HUES48 (cell line): ENCODE data around the gene POP4.

Experiments used
- H3K27ac ChIP-seq: one replicate; pipeline ENCODE4 v1.7.0; 2013; ENCODE audit warnings: low read depth, low read length, inconsistent platforms
- H3K27me3 ChIP-seq: 2 replicates; pipeline ENCODE4 v1.6.1; 2013; ENCODE audit warnings: mild to moderate bottlenecking, low read length; ENCODE audit not compliant: control insufficient read depth, insufficient read depth
- H3K36me3 ChIP-seq: 2 replicates; pipeline ENCODE4 v1.6.1; 2013; ENCODE audit warnings: low read length; ENCODE audit not compliant: control insufficient read depth, insufficient read depth
- H3K4me1 ChIP-seq: 2 replicates; pipeline ENCODE4 v1.6.1; 2013; ENCODE audit warnings: mild to moderate bottlenecking, low read length; ENCODE audit not compliant: control insufficient read depth, insufficient read depth
- H3K4me3 ChIP-seq: 2 replicates; pipeline ENCODE4 v1.5.1; 2013; ENCODE audit warnings: mild to moderate bottlenecking, low read depth, low read length
- H3K9ac ChIP-seq: 2 replicates; pipeline ENCODE4 v1.6.1; 2013; ENCODE audit warnings: mild to moderate bottlenecking, low read depth, low read length, moderate library complexity
- H3K9me3 ChIP-seq: 2 replicates; pipeline ENCODE4 v1.6.1; 2013; ENCODE audit warnings: low read length; ENCODE audit not compliant: control insufficient read depth, insufficient read depth

The POP4 gene

GRCh38 chr19:29577649-29577963, 28.5 kb upstream of the POP4 start:
- H3K4me1 ChIP-seq = peaks cover 15% of the 10 kb centered on the region
- H3K9ac ChIP-seq = no peak overlapping the region
- H3K36me3 ChIP-seq = no peaks in the 10 kb centered on the region
- H3K27ac ChIP-seq = no peak overlapping the region
- peaks cover 11% of the 10 kb centered on the region; the same call in 1 of the 2 replicates for H3K27me3 ChIP-seq
- no peaks in the 10 kb centered on the region for H3K9me3 ChIP-seq
- no peak overlapping the region for H3K4me3 ChIP-seq

- Histone ChIP-seq H3K27me3 (peaks cover 11% of the 10 kb centered on the region; the same call in 1 of the 2 replicates), H3K4me3 (no peak overlapping the region), H3K9me3 (no peaks in the 10 kb centered on the region), H3K9ac (no peak overlapping the region), H3K36me3 (no peaks in the 10 kb centered on the region), H3K4me1 (peaks cover 15% of the 10 kb centered on the region), H3K27ac (no peak overlapping the region)
Measured at GRCh38 chr19:29578349-29578748, 27.7 kb upstream of the POP4 start.

- Histone ChIP-seq H3K9me3 (no peaks in the 10 kb centered on the region), H3K27ac (no peak overlapping the region), H3K4me3 (no peak overlapping the region), H3K27me3 (peaks cover 11% of the 10 kb centered on the region; the same call in 1 of the 2 replicates), H3K36me3 (no peaks in the 10 kb centered on the region), H3K4me1 (peaks cover 15% of the 10 kb centered on the region), H3K9ac (no peak overlapping the region)
Measured at GRCh38 chr19:29579308-29579910, 26.7 kb upstream of the POP4 start.

GRCh38 chr19:29581398-29581797, 24.7 kb upstream of the POP4 start:
- peaks cover 6% of the 10 kb centered on the region; the same call in 1 of the 2 replicates for H3K27me3 ChIP-seq
- no peaks in the 10 kb centered on the region for H3K36me3 ChIP-seq
- H3K9ac ChIP-seq = no peak overlapping the region
- H3K4me3 ChIP-seq = no peak overlapping the region
- no peak overlapping the region for H3K27ac ChIP-seq
- H3K9me3 ChIP-seq = no peaks in the 10 kb centered on the region
- H3K4me1 ChIP-seq = peaks cover 6% of the 10 kb centered on the region

- Histone ChIP-seq H3K4me3 (no peak overlapping the region), H3K9me3 (no peaks in the 10 kb centered on the region), H3K9ac (no peak overlapping the region), H3K27me3 (peaks cover 4% of the 10 kb centered on the region), H3K36me3 (no peaks in the 10 kb centered on the region), H3K27ac (no peak overlapping the region), H3K4me1 (no peaks in the 10 kb centered on the region)
Measured at GRCh38 chr19:29583196-29583999, 22.7 kb upstream of the POP4 start.

- Histone ChIP-seq H3K9ac (no peak overlapping the region), H3K4me3 (no peak overlapping the region), H3K36me3 (no peaks in the 10 kb centered on the region), H3K9me3 (no peaks in the 10 kb centered on the region), H3K27ac (no peak overlapping the region), H3K27me3 (peaks cover 5% of the 10 kb centered on the region), H3K4me1 (no peaks in the 10 kb centered on the region)
Measured at GRCh38 chr19:29586401-29586800, 19.7 kb upstream of the POP4 start.

GRCh38 chr19:29587059-29587458, 19.0 kb upstream of the POP4 start:
- Histone ChIP-seq H3K27me3 (peaks cover 9% of the 10 kb centered on the region), H3K36me3 (no peaks in the 10 kb centered on the region), H3K27ac (no peak overlapping the region), H3K4me1 (no peaks in the 10 kb centered on the region), H3K9me3 (no peaks in the 10 kb centered on the region), H3K4me3 (no peak overlapping the region), H3K9ac (no peak overlapping the region)

- Histone ChIP-seq H3K9me3 (no peaks in the 10 kb centered on the region), H3K9ac (no peak overlapping the region), H3K27me3 (peaks cover 9% of the 10 kb centered on the region), H3K27ac (no peak overlapping the region), H3K4me3 (no peak overlapping the region), H3K36me3 (no peaks in the 10 kb centered on the region), H3K4me1 (no peaks in the 10 kb centered on the region)
Measured at GRCh38 chr19:29587518-29587986, 18.5 kb upstream of the POP4 start.

- Histone ChIP-seq H3K4me3 (no peak overlapping the region), H3K27ac (no peak overlapping the region), H3K9ac (no peak overlapping the region), H3K4me1 (no peaks in the 10 kb centered on the region), H3K9me3 (no peaks in the 10 kb centered on the region), H3K36me3 (no peaks in the 10 kb centered on the region), H3K27me3 (peaks cover 12% of the 10 kb centered on the region)
Measured at GRCh38 chr19:29588095-29588494, 18.0 kb upstream of the POP4 start.

GRCh38 chr19:29590278-29590677, 15.8 kb upstream of the POP4 start:
- no peak overlapping the region for H3K4me3 ChIP-seq
- no peak overlapping the region for H3K9ac ChIP-seq
- no peak overlapping the region for H3K27ac ChIP-seq
- H3K4me1 ChIP-seq = peaks cover 3% of the 10 kb centered on the region
- no peaks in the 10 kb centered on the region for H3K36me3 ChIP-seq
- H3K9me3 ChIP-seq = no peaks in the 10 kb centered on the region
- H3K27me3 ChIP-seq = peaks cover 22% of the 10 kb centered on the region

- Histone ChIP-seq H3K27me3 (peaks cover 24% of the 10 kb centered on the region), H3K9ac (no peak overlapping the region), H3K36me3 (no peaks in the 10 kb centered on the region), H3K9me3 (no peaks in the 10 kb centered on the region), H3K27ac (no peak overlapping the region), H3K4me1 (peaks cover 17% of the 10 kb centered on the region), H3K4me3 (no peak overlapping the region)
Measured at GRCh38 chr19:29591670-29592069, 14.4 kb upstream of the POP4 start.
